Posterior cingulate gyrus (tissue), 11 donors: ENCODE measurements around the gene CAMKMT.

Experiments
- DNase-seq, 10 donors: peaks; one replicate each; pipeline versions ENCODE4 v3.0.0 to v3.0.0-alpha.2; 2020 to 2021; ENCODE audit warnings: mixed read lengths in 3 of 10
- intact Hi-C: fragments of 100-400 bp; cut with DNase I; formaldehyde crosslinking; loops from one replicate; pipeline ENCODE4 v1.15.1; 2023

CAMKMT gene

DNA sequence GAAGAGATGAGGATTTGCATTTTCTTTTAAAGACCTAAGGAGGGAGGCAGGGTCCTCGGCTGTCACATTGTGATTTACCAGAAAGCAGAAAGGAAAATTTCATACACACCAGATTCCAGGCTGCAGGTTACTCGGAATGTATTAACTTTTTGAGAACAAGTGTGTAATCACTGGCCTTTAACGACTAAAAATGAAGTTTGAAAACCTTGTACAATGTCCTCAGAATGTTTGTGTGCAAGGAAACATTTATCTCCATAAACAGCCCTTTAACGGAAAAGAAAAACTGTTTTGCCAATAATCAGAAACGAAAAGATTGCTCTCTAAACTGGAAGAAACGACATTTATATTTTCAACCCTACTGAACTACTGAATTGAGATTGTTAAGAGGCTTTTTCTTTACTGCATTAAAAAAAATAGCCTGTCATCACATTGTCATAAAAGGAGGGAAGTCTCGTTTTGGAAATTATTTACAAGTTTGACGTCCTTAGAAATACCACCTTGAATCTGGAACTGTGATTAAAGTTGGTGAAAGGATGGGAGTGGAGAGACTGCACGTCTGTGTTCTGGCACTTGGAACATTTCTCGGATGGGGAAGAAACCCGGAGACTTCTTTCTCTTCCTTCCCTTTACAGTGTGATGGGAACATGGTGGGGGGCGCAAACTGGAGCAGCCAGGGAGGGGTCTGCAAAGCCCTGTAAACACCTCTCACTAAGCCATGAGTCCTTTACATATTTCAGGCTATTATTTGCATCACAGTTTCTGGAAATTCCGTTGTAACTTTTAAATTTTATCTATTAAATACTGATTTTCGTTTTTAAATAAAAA lies 445.7 kb downstream of the CAMKMT start:
- intact Hi-C loops: no loop called here
- DNase-seq: no peak

DNA sequence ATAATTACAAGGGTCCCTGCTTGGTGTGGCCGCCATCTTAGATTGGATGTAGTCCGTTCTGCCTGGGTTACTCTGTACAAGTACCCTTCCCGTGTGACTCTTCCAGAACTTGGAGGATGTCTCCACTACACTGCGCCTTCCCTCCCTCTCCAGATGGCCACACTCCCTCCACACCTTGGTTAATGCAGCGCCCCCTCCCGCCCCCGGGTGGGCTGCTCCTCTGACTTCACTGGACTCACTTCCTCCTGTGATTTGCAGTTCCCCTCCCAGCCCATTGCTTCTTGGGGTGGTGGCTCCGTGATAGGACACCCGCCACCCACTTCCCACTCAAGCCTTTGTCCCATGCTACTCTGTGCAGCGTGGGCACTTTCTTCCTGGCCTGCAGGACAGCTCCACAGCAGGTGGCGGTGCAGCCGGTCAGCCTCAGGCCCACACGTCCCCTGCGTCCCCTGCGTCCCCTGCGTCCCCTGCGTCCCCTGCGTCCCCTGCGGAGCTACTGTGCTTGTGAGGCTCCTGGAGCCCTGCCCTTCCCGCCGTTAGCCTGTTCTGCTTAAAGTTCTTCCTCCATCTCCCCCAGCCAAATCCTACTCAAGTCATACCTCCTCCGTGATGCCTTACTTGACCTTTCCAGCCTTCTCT lies 449.3 kb downstream of the CAMKMT start:
- no peak for DNase-seq
- intact Hi-C loops: no loop called here

DNA sequence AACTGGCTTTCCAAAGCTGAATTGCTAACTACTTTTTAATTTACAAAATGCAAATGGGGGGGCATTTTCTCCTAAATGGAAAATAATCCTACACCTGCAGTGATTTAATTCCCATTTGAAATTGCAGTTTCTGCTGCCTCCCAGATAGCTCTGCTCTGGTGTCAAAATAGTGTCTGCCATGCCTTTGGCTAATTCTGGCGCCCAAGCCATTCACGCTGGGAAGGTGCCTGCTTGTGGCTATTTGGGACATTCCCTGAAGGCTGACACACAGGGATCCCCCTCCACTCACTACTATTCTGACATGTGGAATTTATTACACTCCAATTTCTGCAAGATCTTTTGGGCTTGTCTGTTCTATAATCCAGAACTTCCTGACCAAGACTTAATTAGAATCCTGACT lies 451.4 kb downstream of the CAMKMT start:
- intact Hi-C loops: no loop called here
- DNase-seq: no peak

DNA sequence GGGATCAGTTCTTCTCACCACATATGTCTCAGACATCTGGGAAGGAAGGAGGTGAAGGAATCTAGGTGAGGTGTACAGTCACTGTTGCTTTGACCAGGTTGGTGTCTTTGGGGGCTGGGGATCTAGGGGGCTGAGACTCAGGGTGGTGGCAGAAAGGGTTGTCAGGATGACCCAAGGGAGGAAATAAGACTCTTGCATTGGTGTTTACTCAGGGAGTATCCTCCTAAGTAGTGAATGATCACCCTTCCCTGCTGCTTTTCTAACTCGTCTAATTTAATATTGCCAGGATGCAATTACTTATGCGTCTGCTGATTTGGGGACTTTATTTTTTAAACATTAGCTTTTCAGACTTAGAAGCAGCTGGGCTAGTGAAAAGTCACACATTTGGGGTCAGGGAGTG lies 451.9 kb downstream of the CAMKMT start:
- intact Hi-C loops: no loop called here
- DNase-seq: no peak

DNA sequence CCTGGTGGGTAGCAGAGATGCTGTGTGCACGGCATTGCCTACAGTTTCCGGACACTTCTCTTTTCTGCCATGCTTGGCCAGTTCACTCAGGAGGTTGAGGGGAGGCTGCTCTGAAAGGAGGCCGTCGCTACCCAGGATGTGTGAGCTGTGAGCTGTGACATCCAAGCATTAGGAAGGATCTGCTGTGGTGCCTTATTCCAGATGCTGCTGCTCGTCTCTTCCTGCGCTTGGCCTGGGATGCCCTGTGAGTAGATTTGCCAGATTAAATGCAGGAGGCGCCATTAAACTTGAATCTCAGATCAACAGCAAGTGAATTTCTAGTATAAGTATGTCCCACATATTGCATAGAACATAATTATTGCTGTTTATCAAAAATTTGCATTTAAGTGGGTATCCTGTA lies 455.5 kb downstream of the CAMKMT start:
- intact Hi-C loops: no loop called here
- DNase-seq: no peak

DNA sequence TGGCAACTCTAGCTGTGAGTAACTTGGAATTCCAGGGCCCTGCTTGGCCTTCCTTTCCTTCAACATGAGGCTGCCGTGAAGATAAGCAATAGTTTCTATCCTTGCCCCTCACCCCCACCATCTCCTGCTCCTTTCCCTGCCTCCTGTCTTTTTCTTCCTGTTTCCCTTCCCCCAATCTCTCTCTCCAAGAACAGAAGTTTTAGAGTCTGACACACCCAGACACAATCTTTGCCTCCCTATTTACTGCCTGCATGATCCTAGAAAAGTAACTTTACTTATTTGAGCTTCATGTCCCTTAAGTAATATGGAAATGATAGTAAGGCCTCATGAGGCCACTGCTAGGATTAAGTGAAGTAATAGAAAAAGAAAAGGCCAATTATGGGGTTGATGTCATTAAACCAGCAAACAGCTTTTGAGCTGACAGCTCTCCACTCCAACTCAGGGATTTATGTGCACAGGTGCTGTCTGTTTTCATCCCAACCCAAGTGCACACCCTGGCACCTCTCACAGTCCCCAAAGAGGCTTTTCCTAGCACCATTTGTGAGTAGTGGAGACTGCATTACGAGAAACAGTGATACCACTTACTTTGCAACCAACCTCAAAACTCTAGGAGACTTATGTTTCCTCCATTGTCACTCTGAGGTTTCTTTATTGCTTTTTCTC lies 456.1 kb downstream of the CAMKMT start:
- intact Hi-C loops: no loop called here
- no peak for DNase-seq

DNA sequence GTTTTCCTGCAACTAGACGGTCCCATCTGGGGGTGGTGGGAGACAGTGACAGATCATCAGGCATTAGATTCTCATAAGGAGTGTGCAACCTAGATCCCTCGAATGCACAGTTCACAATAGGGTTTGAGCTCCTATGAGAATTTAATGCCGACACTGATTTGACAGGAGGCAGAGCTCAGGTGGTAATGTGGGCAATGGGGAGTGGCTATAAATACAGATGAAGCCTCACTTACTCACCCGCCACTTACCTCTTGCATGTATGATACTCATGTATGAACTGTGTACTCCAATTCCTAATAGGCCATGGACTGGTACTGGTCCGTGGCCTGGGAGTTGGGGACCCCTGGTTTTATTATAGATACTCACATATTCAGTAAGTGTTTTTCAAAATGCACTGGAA lies 457.3 kb downstream of the CAMKMT start:
- intact Hi-C loops: no loop called here
- no peak for DNase-seq

DNA sequence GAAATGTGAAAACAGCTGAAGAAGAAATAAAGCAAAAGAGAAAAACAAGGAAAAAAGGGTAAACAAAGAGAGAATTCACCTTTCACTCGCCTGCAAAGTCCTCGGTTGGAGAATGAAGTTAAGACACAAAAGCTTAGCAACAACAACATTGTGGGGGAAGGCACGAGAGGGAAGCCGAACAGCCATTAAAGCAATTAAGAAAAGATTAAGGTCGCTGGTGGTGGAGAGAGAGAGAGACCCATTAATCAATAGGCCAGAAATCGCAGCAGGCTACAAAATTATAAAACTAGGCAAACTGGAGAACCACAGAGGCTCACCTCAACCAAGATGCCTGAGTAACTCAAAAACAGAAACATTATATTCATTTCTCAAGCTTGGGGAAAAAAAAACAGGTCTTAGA lies 459.8 kb downstream of the CAMKMT start:
- no peak for DNase-seq
- intact Hi-C loops: no loop called here

DNA sequence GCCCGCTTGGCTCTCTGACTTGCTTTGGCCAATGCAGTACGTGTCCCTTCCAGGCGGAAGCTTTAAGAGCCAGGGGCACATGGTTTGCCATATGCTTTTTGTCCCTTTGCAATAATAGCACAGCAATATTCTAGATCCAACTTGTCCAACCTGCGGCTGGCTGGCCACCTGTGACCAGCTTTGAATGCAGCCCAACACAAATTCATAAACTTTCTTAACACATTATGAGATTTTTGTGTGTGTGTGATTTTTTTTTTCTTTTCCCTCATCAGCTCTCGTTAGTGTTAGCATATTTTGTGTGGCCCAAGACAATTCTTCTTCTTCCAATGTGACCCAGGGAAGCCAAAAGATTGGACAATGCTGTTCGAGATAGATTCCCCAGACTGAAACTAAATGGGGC lies 460.4 kb downstream of the CAMKMT start:
- intact Hi-C loops: no loop called here
- no peak for DNase-seq
